HG03442 (cell line): ENCODE measurements around the gene CCL26.
"Not testable (repeated sequence)": the region's sequence is repeated elsewhere in the genome, so short reads cannot be mapped to it uniquely, and the experiment has no call there.

ENCODE experiments used
- ATAC-seq: cut with Tn5 transposase; IDR thresholded peaks from one replicate; pipeline ENCODE4 v1.9.1; 2021; ENCODE audit warnings: mild to moderate bottlenecking, moderate library complexity; ENCODE audit not compliant: unreplicated experiment

Gene CCL26

DNA sequence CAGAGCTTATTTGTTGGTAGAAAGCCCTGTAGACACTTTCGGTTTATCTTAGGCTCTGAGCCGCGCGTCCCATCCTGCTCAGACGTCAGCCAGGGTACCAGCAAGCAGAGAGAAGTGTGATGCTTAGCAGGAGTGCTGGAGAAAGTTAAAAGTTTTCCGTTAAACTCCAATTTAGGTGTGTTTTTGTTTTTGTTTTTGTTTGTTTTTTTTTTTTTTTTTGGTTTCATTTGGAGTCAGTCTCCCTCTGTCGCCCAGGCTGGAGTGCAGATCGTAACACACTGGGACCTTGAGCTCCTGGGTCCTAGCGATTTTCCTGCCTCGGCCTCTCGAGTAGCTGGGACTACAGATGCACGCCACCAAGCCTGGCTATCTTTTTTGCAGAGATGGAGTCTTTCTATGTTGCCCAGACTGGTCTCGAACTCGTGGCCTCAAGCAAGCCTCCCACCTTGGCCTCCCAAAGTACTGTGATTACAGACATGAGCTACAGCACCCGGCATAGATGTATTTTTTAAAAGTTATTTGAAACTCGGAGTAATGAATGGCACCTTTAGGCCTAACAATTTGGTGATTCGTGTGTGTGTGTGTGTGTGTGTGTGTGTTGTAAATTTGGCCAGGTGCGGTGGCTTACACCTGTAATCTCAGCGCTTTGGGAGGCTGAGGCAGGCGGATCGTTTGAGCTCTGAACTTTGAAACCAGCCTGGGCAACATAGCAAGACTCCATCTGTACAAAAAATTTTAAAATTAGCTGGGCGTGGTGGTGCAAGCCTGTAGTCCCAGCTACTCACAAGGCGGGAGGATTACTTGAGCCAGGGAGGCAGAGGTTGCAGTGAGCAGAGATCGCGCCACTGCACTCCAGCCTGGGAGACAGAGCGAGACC, 32.0 kb downstream of the CCL26 start:
- no peak for ATAC-seq

GRCh38 chr7:75738975-75739795, 32.8 kb downstream of the CCL26 start:
- peak; percentile 86 for ATAC-seq

- ATAC-seq = no peak
Measured at GRCh38 chr7:75738604-75738974, 33.4 kb downstream of the CCL26 start, which contains the start of gene HIP1. HIP1 (minus strand) TSS chr7:75738941; CDS start chr7:75738920, 21 bp downstream.

GRCh38 chr7:75737856-75738603, 34.0 kb downstream of the CCL26 start:
- no peak for ATAC-seq

- ATAC-seq = no peak
Measured at GRCh38 chr7:75735581-75736350, 36.2 kb downstream of the CCL26 start.

- no peak for ATAC-seq
Measured at GRCh38 chr7:75734586-75735458, 37.2 kb downstream of the CCL26 start.

DNA sequence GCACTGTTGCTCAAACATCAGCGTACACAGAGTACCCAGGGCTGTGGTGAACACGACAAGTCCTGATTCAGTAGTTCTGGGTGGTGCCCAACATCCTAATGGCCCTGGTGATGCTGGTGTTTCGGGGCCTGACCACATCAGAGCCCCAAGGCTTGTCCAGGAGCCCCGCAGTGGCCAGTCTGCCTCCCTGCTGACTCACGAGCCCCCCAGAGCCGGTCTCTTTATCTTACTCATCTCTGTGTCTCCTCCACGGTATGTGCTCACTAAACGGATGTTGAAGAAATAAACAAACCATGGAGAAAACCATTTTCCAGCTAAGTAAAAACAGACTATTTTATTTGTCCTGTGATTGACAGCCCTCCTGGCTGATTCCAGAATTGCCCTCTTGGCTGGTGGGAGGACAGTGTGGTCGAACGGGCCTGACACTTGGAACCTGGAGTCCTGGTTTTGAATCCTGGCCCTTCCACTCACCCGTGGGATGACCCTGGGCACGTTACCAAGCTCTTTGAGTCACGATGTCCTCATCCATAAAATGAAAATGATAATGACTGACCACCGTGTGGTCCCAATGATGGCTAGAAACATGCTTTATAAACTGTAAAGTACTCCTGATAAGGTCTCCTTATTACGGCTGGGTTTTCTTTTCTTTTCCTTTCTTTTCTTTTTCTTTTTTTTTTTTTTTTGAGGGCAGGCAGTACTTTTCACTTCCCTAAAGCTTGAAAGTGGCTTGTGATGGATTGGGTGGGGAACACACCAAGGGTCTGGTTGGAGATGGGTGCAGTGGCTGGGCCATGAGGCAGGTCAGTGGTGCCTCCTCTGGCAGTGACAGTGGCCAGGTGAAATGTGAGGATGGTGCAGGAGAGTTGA, 39.0 kb downstream of the CCL26 start:
- no peak for ATAC-seq

- no peak for ATAC-seq
Measured at GRCh38 chr7:75732016-75732521, 39.9 kb downstream of the CCL26 start.

DNA sequence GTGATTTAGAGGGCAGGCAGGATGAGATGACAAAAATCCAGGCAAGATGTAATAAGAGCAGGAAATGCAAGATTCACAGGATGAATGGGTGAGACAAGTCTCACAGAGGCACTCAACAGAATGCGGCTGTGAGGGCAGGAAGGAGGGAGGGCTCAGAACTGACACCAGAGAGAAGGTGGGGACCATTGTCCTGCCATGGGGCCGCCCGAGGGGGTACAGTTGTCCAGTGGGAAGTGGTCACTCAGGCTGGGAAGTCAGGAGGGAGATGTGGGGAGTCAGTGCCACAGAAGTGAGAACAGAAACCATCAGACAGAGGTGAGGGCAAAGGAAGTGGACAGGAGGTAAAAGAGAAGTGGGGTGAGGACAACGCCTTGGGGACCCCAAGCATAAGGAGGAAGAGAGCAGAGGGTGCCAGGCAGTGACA, 42.1 kb downstream of the CCL26 start:
- ATAC-seq = no peak

GRCh38 chr7:75727881-75728593, 44.0 kb downstream of the CCL26 start:
- no peak for ATAC-seq

DNA sequence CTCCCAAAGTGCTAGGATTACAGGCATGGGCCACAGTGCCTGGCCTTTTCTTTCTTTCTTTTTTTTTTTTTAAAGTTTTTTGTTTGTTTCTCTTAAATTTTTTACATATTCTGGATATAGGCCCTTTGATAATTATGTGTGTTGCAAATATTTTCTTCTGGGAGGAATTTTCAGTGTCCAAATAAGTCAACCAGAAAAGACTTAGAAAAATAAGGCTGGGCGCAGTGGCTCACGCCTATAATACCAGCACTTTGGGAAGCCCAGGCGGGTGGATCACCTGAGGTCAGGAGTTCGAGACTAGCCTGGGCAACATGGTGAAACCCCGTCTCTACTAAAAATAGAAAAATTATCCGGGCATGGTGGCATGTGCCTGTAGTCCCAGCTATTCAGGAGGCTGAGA, 44.7 kb downstream of the CCL26 start:
- not testable (repeated sequence) for ATAC-seq

GRCh38 chr7:75725306-75725705, 46.7 kb downstream of the CCL26 start:
- ATAC-seq = no peak

GRCh38 chr7:75723444-75723843, 48.6 kb downstream of the CCL26 start:
- ATAC-seq = no peak

GRCh38 chr7:75722373-75722772, 49.6 kb downstream of the CCL26 start:
- ATAC-seq = no peak

GRCh38 chr7:75721922-75722321, 50.1 kb downstream of the CCL26 start:
- ATAC-seq = not testable (repeated sequence)

- ATAC-seq = no peak
Measured at GRCh38 chr7:75721426-75721825, 50.6 kb downstream of the CCL26 start.

- ATAC-seq = no peak
Measured at GRCh38 chr7:75719626-75720025, 52.4 kb downstream of the CCL26 start.
